GM12892 (cell line): ENCODE data around the gene RPGR.

Experiments used
- DNase-seq: peaks from one replicate; pipeline ENCODE4 v3.0.0; 2011; ENCODE audit not compliant: insufficient read length
- FAIRE-seq: peaks from 2 replicates; lab custom pipeline; 2011; peaks lifted over from hg19 to GRCh38; lab: Jason Lieb, UNC
- POLR2A ChIP-seq: IDR thresholded peaks from 2 replicates; pipeline ENCODE4 v1.6.1; 2011; ENCODE audit warnings: low read depth, low read length, control low read depth
- POLR2AphosphoS5 ChIP-seq: IDR thresholded peaks from 2 replicates; pipeline ENCODE4 v1.6.1; 2011; ENCODE audit warnings: low read depth, low read length, control low read depth
- TAF1 ChIP-seq: IDR thresholded peaks from 2 replicates; pipeline ENCODE4 v1.6.1; 2011; ENCODE audit warnings: low read depth, mild to moderate bottlenecking, control low read depth, low read length, borderline replicate concordance

The RPGR gene

DNA sequence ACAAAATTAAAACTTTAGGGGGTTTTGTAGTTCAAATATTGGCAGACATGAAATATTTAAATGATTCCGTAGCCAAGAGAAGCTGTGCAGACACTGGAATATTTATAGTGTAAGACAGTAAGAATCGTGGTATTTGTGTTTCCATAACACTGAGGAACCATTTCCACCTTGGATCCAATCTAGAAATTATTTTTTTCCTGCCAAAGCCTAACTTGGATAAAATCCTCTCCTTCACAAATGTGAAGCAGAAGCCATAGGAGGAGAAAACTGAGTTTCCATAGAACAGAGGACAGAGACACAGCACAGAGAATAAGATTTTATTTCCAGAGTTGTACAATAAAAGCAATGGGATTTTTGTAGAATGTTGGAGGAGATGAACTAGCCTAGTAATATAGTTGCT lies 86.8 kb downstream of the RPGR start:
- no peak for TF ChIP-seq POLR2AphosphoS5
- FAIRE-seq: no peak
- no peak for DNase-seq

DNA sequence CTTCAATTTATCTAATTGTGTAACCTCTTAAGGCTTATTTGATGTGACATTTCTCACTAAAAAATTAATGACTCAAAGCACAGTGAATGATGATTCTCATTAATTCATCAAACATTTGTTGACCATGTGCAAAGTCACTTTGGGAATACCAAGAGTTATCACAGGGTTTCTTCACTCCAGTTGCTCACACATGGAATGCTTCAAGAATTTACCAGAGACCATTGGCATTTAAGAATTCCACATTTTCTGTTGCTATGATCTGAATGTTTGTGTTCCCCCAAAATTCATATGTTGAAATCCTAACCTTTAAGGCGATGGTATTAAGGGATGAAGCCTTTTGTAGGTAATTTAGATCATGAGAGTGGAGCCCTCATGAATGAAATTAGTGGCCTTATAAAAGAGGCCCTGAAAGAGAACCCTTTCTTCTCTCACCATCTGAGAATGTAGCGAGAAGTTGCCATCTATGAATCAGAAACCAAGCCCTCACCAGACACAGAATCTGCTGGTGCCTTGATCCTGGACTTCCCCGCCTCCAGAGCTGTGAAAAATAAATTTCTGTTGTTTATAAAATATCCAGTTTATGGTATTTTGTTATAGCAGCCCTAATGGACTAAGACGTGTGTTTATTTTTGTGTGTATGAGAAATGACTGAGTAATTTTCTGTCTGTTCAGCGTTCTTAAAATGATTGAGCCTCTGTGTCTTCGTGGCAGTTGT lies 90.3 kb downstream of the RPGR start:
- no peak for FAIRE-seq
- no peak for TF ChIP-seq TAF1
- no peak for DNase-seq

DNA sequence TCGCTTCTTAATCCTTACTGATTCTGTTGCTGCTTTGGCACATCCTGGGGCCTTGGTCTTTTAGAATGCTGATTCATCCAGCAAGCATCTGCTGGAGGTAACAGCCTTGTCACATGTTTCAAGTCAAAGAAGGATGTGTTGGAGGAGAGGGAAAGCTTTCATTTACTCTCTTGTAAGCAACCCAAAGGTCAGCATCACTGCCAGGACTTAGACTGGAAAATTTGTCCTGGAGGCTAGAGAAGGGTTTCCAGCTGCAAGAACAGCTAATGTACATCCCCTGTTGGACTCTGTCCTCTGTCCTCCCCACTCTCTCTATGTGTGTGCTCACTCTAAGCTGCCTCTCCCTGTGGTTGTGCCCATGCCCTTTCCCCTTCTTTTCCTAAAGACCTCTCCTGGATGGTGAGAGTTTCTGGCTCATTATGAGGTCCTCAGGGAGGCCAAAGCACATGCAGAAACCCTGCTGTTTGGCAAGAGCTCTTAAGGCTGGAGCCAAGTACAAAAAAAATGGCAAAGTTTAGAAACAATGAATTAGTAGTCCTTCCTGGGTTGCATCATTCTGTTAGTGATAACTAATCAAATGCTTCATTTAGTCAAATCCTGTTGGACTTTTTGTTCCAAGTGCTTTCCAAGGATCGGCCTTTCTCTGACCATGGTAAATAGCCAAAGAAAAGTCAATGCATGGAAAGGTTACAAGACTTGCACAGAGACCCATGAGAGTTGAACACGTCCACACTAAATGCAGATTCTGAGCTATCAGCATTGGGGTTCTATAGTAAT lies 93.2 kb downstream of the RPGR start:
- DNase-seq (no peak), FAIRE-seq (no peak)
- TF ChIP-seq TAF1 (no peak), POLR2A (no peak), POLR2AphosphoS5 (no peak)

DNA sequence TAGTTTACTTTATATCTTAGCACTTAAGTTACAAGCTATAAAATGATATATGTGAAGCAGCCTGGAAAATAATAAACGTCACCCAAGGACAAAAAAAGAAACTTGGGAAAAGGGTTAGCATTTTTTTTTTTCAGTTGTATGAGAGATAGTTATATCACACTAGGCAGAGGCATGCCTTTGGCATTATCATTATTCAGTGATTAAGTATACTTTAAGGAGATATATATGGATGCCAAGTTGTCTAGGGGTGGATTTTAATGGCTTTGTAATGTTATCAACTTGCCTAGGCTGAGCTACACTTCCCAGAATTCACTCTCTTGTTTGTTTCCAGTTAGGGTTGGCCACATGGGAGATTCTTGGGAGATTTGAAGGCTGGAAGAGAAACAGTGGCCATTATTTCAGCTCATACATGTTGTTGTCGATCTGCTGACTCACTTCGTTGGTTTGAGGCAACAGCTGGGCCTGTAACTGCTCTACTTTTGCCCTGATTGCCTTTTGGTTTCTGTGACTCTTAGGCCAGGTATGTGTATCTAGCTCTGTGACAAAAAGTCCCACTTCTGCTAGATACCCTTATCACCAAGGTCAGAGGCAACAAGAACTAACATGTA lies 95.1 kb downstream of the RPGR start:
- FAIRE-seq: no peak
- TF ChIP-seq POLR2A (no peak), POLR2AphosphoS5 (no peak), TAF1 (no peak)
- no peak for DNase-seq

DNA sequence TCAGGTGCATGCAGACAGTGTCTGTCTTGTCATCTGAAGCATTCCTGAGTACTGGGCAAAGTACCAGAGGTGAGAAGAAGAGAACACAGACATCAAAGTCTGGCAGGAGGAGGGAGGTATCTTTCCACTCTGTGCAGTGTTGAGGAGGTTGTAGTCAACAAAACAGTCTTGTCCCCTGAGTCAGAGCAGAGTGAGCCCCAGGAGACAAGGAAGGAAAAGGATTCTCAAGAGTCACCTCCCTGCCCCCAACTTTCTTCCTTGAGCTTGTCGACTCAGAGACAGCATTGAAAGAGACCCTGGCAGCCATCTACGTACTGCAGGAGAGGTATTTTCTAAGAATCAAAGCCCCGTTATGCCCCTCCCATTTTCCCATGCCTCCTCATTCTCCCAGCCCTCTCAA lies 102.2 kb downstream of the RPGR start:
- no peak for DNase-seq
- TF ChIP-seq POLR2AphosphoS5: no peak
- no peak for TF ChIP-seq TAF1
- no peak for TF ChIP-seq POLR2A
- FAIRE-seq: no peak

DNA sequence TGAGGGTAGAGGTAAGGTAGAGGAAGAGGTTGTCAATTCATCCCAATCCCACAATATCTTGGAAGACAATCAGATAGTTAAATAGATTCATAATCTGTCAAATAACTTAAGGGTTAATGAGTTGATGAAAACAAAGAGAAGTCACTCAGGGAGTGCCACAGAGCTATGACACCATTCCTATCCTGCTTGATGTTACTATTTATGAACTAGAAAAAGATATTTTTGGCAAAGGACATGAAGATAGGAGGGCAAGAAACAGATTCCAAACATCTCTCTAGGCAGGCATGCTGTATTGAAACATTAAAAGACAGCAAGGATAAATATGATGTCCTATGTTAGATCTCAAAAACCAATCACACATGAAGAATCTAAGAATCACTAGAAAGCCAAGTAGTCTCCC lies 103.1 kb downstream of the RPGR start:
- TF ChIP-seq POLR2AphosphoS5 (no peak), POLR2A (no peak), TAF1 (no peak)
- no peak for DNase-seq
- FAIRE-seq: no peak

DNA sequence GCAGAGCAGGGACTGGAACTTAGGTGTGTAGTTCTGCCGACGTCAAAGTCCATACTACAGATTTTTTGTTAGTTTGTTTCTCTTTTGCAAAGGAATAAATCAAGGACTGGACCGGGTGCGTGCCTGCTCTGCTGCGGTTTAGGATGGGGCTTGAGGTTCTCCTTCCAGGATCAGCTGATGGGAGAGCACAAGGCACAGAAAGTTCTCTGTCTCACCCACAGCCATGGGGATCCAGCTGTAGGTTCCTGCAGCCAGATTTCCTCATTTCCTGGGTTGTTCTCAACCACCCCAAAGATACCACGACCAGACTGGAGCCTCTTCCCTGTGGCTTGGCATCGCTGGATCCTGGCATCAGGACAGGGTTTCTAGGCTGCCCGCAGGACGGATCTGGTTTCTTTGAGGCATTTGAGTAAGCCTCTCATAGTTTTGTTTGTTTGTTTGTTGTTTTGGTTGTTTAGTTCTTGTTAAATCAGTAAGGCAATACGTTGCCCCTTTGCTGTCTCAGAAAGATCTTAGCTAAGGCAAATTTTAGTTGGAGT lies 105.8 kb downstream of the RPGR start:
- no peak for DNase-seq
- no peak for TF ChIP-seq TAF1
- no peak for TF ChIP-seq POLR2A
- TF ChIP-seq POLR2AphosphoS5: no peak
- FAIRE-seq: no peak

DNA sequence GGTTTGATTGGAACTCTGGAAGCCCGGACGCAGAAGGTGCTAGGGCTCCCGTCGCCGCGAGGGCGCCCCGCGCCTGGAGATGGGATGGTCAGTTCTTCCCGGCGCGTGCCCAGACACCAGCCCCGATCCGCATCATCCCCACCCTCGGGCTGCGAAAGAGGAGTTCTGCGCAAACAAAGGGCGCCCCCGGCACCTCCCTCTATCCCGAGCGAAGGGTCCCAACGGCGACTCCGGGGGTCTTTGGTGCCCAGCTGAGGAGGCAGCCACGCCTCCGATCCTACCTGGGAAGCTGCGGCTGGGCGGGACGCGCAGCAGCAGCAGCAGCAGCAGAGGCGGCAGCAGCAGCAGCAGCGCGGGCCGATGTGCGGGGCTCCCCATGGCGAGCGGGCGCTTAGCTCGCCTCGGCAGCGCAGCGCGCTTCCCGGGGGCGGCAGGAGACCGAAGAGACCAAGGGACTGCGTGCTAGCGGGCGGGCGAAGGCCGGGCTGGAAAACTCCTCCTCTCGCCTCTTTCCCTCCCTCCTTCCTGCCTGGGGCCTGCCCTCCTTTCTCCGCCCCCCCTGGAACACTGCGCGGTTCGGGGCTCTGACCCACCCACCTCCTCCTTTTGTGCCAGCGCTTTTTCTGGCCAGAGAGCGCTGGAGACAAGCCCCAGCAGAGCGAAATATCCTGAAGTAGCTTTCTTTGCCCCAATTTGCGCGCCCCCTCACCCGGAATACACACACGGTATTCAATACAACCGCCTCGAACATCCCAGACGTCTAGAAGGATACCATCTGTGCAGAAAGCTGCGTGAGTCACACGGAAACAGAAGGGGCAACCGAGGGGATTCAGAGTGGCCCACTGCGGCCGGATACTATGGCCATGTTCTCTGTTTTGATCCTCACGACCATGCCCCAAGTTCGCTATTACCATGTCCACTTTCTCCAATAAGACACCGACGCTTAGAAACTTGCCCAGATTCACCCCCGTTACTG lies 106.6 kb downstream of the RPGR start, which contains the start of gene SRPX:
TSS of gene SRPX (minus strand) at position 457 of the 976 bp plus-strand sequence. CDS start at position 378, 79 bp downstream.
- DNase-seq: no peak
- no peak for TF ChIP-seq POLR2AphosphoS5
- TF ChIP-seq POLR2A: no peak
- TF ChIP-seq TAF1: no peak
- FAIRE-seq: no peak

DNA sequence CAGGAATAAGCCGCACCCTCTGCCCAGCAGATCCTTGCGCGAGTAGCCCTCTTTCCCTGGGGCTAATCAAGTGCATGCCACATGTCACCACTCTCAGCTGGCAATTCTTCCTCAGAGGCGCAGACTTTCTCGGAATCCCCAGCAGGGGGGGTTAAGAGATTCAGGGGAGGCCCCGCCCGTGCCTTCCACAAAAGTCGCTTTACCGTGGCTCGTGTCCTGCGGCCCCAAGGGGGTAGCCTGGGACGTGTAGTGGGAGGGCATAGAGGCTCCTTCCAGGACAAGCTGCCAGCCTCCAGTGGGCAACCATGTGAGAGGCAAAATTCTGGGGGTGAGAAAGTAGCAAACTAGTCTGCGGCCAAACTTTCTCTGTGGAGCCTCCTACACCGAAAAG lies 107.3 kb downstream of the RPGR start:
- FAIRE-seq (no peak), DNase-seq (no peak)
- TF ChIP-seq POLR2AphosphoS5: no peak
- no peak for TF ChIP-seq TAF1
- no peak for TF ChIP-seq POLR2A
